H1 (cell line): ENCODE measurements around the gene NIM1K. TPM values are rescaled to one million over a fixed set of nuclear protein-coding genes. Genes with fewer than 3 reads are reported as not detected.

Experiments
- ASH2L ChIP-seq: fragments of 200-600, 300-600 bp; sonication (generic); IDR thresholded peaks from one replicate; pipeline ENCODE4 v1.7.1; 2017; ENCODE audit warnings: low read length
- BCL11A ChIP-seq, 2 experiments: IDR thresholded peaks; one replicate each; pipeline ENCODE4 v1.6.1; 2011; ENCODE audit warnings: low read depth in 2 of 2, low read length in 2 of 2, mild to moderate bottlenecking in 2 of 2
- BRCA1 ChIP-seq: IDR thresholded peaks from 2 replicates; pipeline ENCODE4 v1.6.1; 2012; ENCODE audit warnings: low read depth, low read length, improper control_type of control experiment
- CHD1 ChIP-seq: IDR thresholded peaks from 2 replicates; pipeline ENCODE4 v1.6.1; 2012; ENCODE audit warnings: low read depth, low read length, improper control_type of control experiment
- CHD2 ChIP-seq: IDR thresholded peaks from 2 replicates; pipeline ENCODE4 v1.6.1; 2012; ENCODE audit warnings: low read length, improper control_type of control experiment
- CREB1 ChIP-seq: IDR thresholded peaks from 2 replicates; pipeline ENCODE4 v1.6.1; 2012; ENCODE audit warnings: inconsistent platforms
- CTBP2 ChIP-seq: IDR thresholded peaks from 2 replicates; pipeline ENCODE4 v1.7.0; 2011; ENCODE audit warnings: borderline replicate concordance, mild to moderate bottlenecking, moderate library complexity, mixed read lengths, low read length; ENCODE audit not compliant: insufficient read depth, insufficient read length
- E2F6 ChIP-seq: IDR thresholded peaks from 2 replicates; pipeline ENCODE4 v1.6.1; 2012; ENCODE audit warnings: inconsistent platforms
- EGR1 ChIP-seq: IDR thresholded peaks from 2 replicates; pipeline ENCODE4 v1.6.1; 2011; ENCODE audit warnings: low read depth, low read length, borderline replicate concordance
- EP300 ChIP-seq, 2 experiments: IDR thresholded peaks; 1 replicate in 1 of 2; 2 replicates in 1 of 2; pipeline ENCODE4 v1.6.1; 2011 to 2012; ENCODE audit warnings: low read depth in 2 of 2, low read length in 2 of 2, mild to moderate bottlenecking in 2 of 2, borderline replicate concordance in 1 of 2, inconsistent platforms in 1 of 2, moderate library complexity in 1 of 2
- KDM5A ChIP-seq: fragments of 200-600 bp; IDR thresholded peaks from 2 replicates; pipeline ENCODE4 v1.7.1; 2012; ENCODE audit warnings: mild to moderate bottlenecking, low read length, inconsistent platforms, mixed read lengths
- POLR2AphosphoS5 ChIP-seq: IDR thresholded peaks from 2 replicates; pipeline ENCODE4 v1.6.1; 2011; ENCODE audit warnings: low read depth, low read length
- RBBP5 ChIP-seq: IDR thresholded peaks from 2 replicates; pipeline ENCODE4 v1.7.1; 2012; ENCODE audit warnings: low read depth, mild to moderate bottlenecking, inconsistent platforms, low read length, moderate library complexity, borderline replicate concordance
- RNF2 ChIP-seq: fragments of 200-900, 300-1000 bp; sonication (generic); IDR thresholded peaks from 2 replicates; pipeline ENCODE4 v1.7.1; 2016; ENCODE audit warnings: borderline replicate concordance, low read depth, mild to moderate bottlenecking, antibody characterized with exemption, low read length; ENCODE audit not compliant: poor library complexity, severe bottlenecking; ENCODE audit errors: missing control alignments
- SAP30 ChIP-seq: fragments of 300-600 bp; sonication (generic); IDR thresholded peaks from 2 replicates; pipeline ENCODE4 v1.7.1; 2012; ENCODE audit warnings: low read length, moderate library complexity, mild to moderate bottlenecking, inconsistent platforms; ENCODE audit not compliant: insufficient read depth, insufficient replicate concordance
- SP1 ChIP-seq: IDR thresholded peaks from 2 replicates; pipeline ENCODE4 v1.6.1; 2011; ENCODE audit warnings: low read depth, low read length
- SP2 ChIP-seq: IDR thresholded peaks from 2 replicates; pipeline ENCODE4 v1.6.1; 2012; ENCODE audit warnings: mild to moderate bottlenecking, low read length, inconsistent platforms
- TAF7 ChIP-seq: optimal IDR thresholded peaks from 2 replicates; pipeline ENCODE3; 2011; ENCODE audit warnings: low read depth, mild to moderate bottlenecking, inconsistent platforms, low read length, moderate library complexity, borderline replicate concordance
- TBP ChIP-seq: IDR thresholded peaks from 2 replicates; pipeline ENCODE4 v1.6.1; 2011; ENCODE audit warnings: low read depth, low read length, improper control_type of control experiment
- polyA plus RNA-seq, 7 experiments: library from polyadenylated mRNA; depleted of rRNA in 3 of 7; stranded (reverse) in 5 of 7; unstranded in 2 of 7; fragments of >200 nt in 5 of 7; fragments of 200-250 nt in 2 of 7; gene quantifications; 1 replicate in 5 of 7; 2 replicates in 1 of 7; 4 replicates in 1 of 7; pipeline versions ENCODE4 v1.2.1 to v1.2.3, GENCODE V29; 2011 to 2013; ENCODE audit warnings: missing spikeins in 2 of 7, mixed read lengths in 2 of 7
- total RNA-seq: library from RNA; stranded (reverse); fragmentation: NEBNext Ultra II Directional; extraction: Animal tissue kit (Norgen Biotek cat#: 25700); gene quantifications from 2 replicates; pipeline ENCODE4 v1.2.1, GENCODE V29; 2021

NIM1K gene
- total and polyA plus RNA-seq, 2 of the 8 experiments (the other 6 are each of a cell fraction or from before 2014, with no cell fraction given) = not detected

- TF ChIP-seq POLR2AphosphoS5 = peak; percentile 89
- no peak for TF ChIP-seq CHD1
- peak; percentile 74 for TF ChIP-seq ASH2L
- peak; percentile 87 for TF ChIP-seq CREB1
- peak; percentile 78 for TF ChIP-seq TBP
- peak; percentile 99 for TF ChIP-seq SP1
- peak; percentile 66 for TF ChIP-seq SAP30
- TF ChIP-seq EP300 (IDR thresholded peaks at IDR 0.05; ENCODE audit: borderline replicate concordance in 1 of 2, low read depth in 2 of 2, low read length in 2 of 2) = no peak; a peak in 1 of 3 replicates
- TF ChIP-seq KDM5A = peak; percentile 33; the same call in 1 of the 2 replicates
- TF ChIP-seq RBBP5 = peak; percentile 69
- TF ChIP-seq BCL11A (IDR thresholded peaks at IDR 0.05; ENCODE audit: low read depth in 2 of 2, low read length in 2 of 2) = no peak
- peak; percentile 95 for TF ChIP-seq CHD2
- no peak for TF ChIP-seq RNF2
- TF ChIP-seq CTBP2 = no peak
- TF ChIP-seq EGR1 = no peak
- peak; percentile 71 for TF ChIP-seq TAF7
- TF ChIP-seq BRCA1 = peak; percentile 68
- peak; percentile 82 for TF ChIP-seq E2F6
- TF ChIP-seq SP2 = peak; percentile 78
These were observed 121.2 kb downstream of the NIM1K start, which contains the start of gene HMGCS1 (continued) for GRCh38 chr5:43313035-43313853.
